HEK293T (cell line): ENCODE measurements around the gene MFSD6L.

Experiments used
- BHLHE40 ChIP-seq: fragments of 450-650 bp; IDR thresholded peaks from 2 replicates; pipeline ENCODE4 v1.6.1; 2016; ENCODE audit warnings: mild to moderate bottlenecking, moderate library complexity, borderline replicate concordance
- ELF4 ChIP-seq: fragments of 450-650 bp; IDR thresholded peaks from 2 replicates; pipeline ENCODE4 v1.6.1; 2017; ENCODE audit warnings: antibody characterized with exemption
- FOXA1 ChIP-seq: fragments of 450-650 bp; IDR thresholded peaks from 2 replicates; pipeline ENCODE4 v1.6.1; 2016; ENCODE audit warnings: mild to moderate bottlenecking
- FOXK2 ChIP-seq: fragments of 450-650 bp; IDR thresholded peaks from 2 replicates; pipeline ENCODE4 v1.6.1; 2016; ENCODE audit warnings: mild to moderate bottlenecking
- FOXM1 ChIP-seq: fragments of 450-650 bp; IDR thresholded peaks from 2 replicates; pipeline ENCODE4 v1.6.1; 2017; ENCODE audit warnings: mild to moderate bottlenecking, borderline replicate concordance
- L3MBTL2 ChIP-seq: fragments of 450-650 bp; conservative IDR thresholded peaks from 2 replicates; pipeline ENCODE4 v1.6.1; 2016; ENCODE audit warnings: mild to moderate bottlenecking
- LEF1 ChIP-seq: fragments of 450-650 bp; IDR thresholded peaks from 2 replicates; pipeline ENCODE4 v1.6.1; 2017; ENCODE audit warnings: mild to moderate bottlenecking, borderline replicate concordance
- NFRKB ChIP-seq: fragments of 450-650 bp; IDR thresholded peaks from 2 replicates; pipeline ENCODE4 v1.6.1; 2016; ENCODE audit warnings: mild to moderate bottlenecking, moderate library complexity
- SP1 ChIP-seq: fragments of 450-650 bp; IDR thresholded peaks from 2 replicates; pipeline ENCODE4 v1.6.1; 2017
- TARDBP ChIP-seq: fragments of 450-650 bp; IDR thresholded peaks from 2 replicates; pipeline ENCODE4 v1.6.1; 2016
- TF ChIP-seq, protein P1 (sequence below): fragments of 450-650 bp; IDR thresholded peaks from 2 replicates; pipeline ENCODE4 v1.6.1; 2016

GRCh38 chr17:8781776-8782175, 17.4 kb downstream of the MFSD6L start:
- TF ChIP-seq FOXA1 (no peak), ELF4 (no peak), TARDBP (no peak), FOXM1 (no peak), SP1 (no peak), FOXK2 (no peak), L3MBTL2 (no peak), LEF1 (no peak), NFRKB (no peak), BHLHE40 (no peak)
- TF ChIP-seq, protein P1, sequence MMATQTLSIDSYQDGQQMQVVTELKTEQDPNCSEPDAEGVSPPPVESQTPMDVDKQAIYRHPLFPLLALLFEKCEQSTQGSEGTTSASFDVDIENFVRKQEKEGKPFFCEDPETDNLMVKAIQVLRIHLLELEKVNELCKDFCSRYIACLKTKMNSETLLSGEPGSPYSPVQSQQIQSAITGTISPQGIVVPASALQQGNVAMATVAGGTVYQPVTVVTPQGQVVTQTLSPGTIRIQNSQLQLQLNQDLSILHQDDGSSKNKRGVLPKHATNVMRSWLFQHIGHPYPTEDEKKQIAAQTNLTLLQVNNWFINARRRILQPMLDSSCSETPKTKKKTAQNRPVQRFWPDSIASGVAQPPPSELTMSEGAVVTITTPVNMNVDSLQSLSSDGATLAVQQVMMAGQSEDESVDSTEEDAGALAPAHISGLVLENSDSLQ = no peak
